Activated effector memory CD4-positive, alpha-beta T cell treated with anti-CD3 and anti-CD28 coated beads, Interleukin-2, amount 50 U/mL, for 16 hours (primary cell): ENCODE measurements around the gene PTPRM.
"Not testable (repeated sequence)": the region's sequence is repeated elsewhere in the genome, so short reads cannot be mapped to it uniquely, and the experiment has no call there.

Experiments used
- DNase-seq: peaks from one replicate; pipeline ENCODE4 v3.0.0-alpha.2; 2020

Gene PTPRM

GRCh38 chr18:8030201-8030600 lies 463.1 kb downstream of the PTPRM start:
- no peak for DNase-seq

GRCh38 chr18:8031496-8031895 lies 464.4 kb downstream of the PTPRM start:
- no peak for DNase-seq

GRCh38 chr18:8034674-8035073 lies 467.6 kb downstream of the PTPRM start:
- DNase-seq = no peak

- no peak for DNase-seq
Observed at GRCh38 chr18:8036551-8036950, 469.4 kb downstream of the PTPRM start.

GRCh38 chr18:8037296-8037695 lies 470.2 kb downstream of the PTPRM start:
- no peak for DNase-seq

GRCh38 chr18:8040021-8040420 lies 472.9 kb downstream of the PTPRM start:
- no peak for DNase-seq

GRCh38 chr18:8041526-8042111 lies 474.5 kb downstream of the PTPRM start:
- DNase-seq = no peak

- DNase-seq = no peak
Observed at GRCh38 chr18:8044004-8044403, 476.9 kb downstream of the PTPRM start.

GRCh38 chr18:8045160-8045883 lies 478.2 kb downstream of the PTPRM start:
- DNase-seq = no peak

GRCh38 chr18:8045884-8046281 lies 478.8 kb downstream of the PTPRM start:
- DNase-seq = peak; percentile 69

GRCh38 chr18:8046441-8046840 lies 479.3 kb downstream of the PTPRM start:
- no peak for DNase-seq

- no peak for DNase-seq
Observed at GRCh38 chr18:8049147-8049546, 482.0 kb downstream of the PTPRM start.

- no peak for DNase-seq
Observed at GRCh38 chr18:8050616-8051329, 483.7 kb downstream of the PTPRM start.

- DNase-seq = no peak
Observed at GRCh38 chr18:8051453-8051852, 484.3 kb downstream of the PTPRM start.

GRCh38 chr18:8052237-8052701 lies 485.2 kb downstream of the PTPRM start:
- no peak for DNase-seq

- DNase-seq = no peak
Observed at GRCh38 chr18:8056723-8057122, 489.6 kb downstream of the PTPRM start.

- DNase-seq = not testable (repeated sequence)
Observed at GRCh38 chr18:8063152-8063551, 496.0 kb downstream of the PTPRM start.

- no peak for DNase-seq
Observed at GRCh38 chr18:8063733-8064132, 496.6 kb downstream of the PTPRM start.

GRCh38 chr18:8065284-8065683 lies 498.2 kb downstream of the PTPRM start:
- DNase-seq = no peak

- DNase-seq = no peak
Observed at GRCh38 chr18:8065773-8066172, 498.7 kb downstream of the PTPRM start.

- DNase-seq = no peak
Observed at GRCh38 chr18:8069708-8070107, 502.6 kb downstream of the PTPRM start.

- no peak for DNase-seq
Observed at GRCh38 chr18:8073167-8073566, 506.1 kb downstream of the PTPRM start.

- DNase-seq = no peak
Observed at GRCh38 chr18:8080092-8080491, 513.0 kb downstream of the PTPRM start.

- DNase-seq = no peak
Observed at GRCh38 chr18:8081267-8081666, 514.2 kb downstream of the PTPRM start.
